PC-9 (cell line): Measurements from ENCODE around the gene DYSF.

Source experiments
- EZH2 ChIP-seq: fragments of 200-600 bp; sonication (generic); IDR thresholded peaks from 2 replicates; pipeline ENCODE4 v1.8.0; 2017; ENCODE audit warnings: antibody characterized with exemption, low read depth
- TF ChIP-seq, protein P1 (sequence below): fragments of 200-600 bp; sonication (generic); conservative IDR thresholded peaks from 2 replicates; pipeline ENCODE4 v1.6.1; 2017; ENCODE audit warnings: mixed run types, antibody characterized with exemption, mild to moderate bottlenecking, moderate library complexity

DNA sequence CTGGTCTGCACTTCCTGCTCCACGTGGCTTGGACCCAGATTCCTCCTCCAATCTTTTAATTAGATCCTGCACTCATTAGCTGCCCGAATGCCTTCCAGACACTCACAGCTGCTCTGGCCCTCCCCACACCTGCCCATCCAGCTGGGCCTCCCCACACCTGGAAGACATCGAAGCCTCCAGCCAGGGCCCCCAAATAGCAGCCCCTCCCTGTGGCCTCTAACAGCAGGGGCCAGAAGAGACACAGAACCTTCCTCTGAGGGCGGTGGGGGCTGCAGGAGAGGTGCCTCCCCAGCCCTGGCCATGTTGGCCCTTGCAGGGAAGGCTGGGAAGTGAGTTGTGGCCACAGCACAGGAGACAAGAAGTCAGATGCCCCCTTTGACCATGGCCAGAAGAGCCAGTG is 252.8 kb downstream of the DYSF start:
- TF ChIP-seq, protein P1, sequence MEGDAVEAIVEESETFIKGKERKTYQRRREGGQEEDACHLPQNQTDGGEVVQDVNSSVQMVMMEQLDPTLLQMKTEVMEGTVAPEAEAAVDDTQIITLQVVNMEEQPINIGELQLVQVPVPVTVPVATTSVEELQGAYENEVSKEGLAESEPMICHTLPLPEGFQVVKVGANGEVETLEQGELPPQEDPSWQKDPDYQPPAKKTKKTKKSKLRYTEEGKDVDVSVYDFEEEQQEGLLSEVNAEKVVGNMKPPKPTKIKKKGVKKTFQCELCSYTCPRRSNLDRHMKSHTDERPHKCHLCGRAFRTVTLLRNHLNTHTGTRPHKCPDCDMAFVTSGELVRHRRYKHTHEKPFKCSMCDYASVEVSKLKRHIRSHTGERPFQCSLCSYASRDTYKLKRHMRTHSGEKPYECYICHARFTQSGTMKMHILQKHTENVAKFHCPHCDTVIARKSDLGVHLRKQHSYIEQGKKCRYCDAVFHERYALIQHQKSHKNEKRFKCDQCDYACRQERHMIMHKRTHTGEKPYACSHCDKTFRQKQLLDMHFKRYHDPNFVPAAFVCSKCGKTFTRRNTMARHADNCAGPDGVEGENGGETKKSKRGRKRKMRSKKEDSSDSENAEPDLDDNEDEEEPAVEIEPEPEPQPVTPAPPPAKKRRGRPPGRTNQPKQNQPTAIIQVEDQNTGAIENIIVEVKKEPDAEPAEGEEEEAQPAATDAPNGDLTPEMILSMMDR = no peak
- no peak for TF ChIP-seq EZH2
